Measurements from ENCODE around the gene ATP6V0A4. TPM values are rescaled to one million over a fixed set of nuclear protein-coding genes. Genes with fewer than 3 reads are reported as not detected.
"Not testable (repeated sequence)": the region's sequence is repeated elsewhere in the genome, so short reads cannot be mapped to it uniquely, and the experiment has no call there.

ATP6V0A4 gene
- total and polyA plus RNA-seq, 2 experiments from 2014 or later = not detected

- no peak for TF ChIP-seq CTCF (IDR thresholded peaks at IDR 0.05; ENCODE audit: low read depth, low read length)
- Histone ChIP-seq H3K36me3 (no peaks in the 10 kb centered on the region), H3K27me3 (no peaks in the 10 kb centered on the region), H3K4me1 (ENCODE audit: low read depth) (no peaks in the 10 kb centered on the region), H3K27ac (no peak overlapping the region), H3K4me3 (no peak overlapping the region), H3K9me3 (ENCODE audit: low read depth) (no peaks in the 10 kb centered on the region)
- DNase-seq (ENCODE audit: low read depth in 1 of 2, low spot score in 1 of 2) = no peak
Observed at GRCh38 chr7:138816650-138817049, 18.7 kb upstream of the ATP6V0A4 start.

- peak in 1 of 2 donors; percentile 5 for DNase-seq (ENCODE audit: low read depth in 1 of 2, low spot score in 1 of 2)
- H3K4me1 ChIP-seq (ENCODE audit: low read depth) = no peaks in the 10 kb centered on the region
- no peak for TF ChIP-seq CTCF (IDR thresholded peaks at IDR 0.05; ENCODE audit: low read depth, low read length)
- H3K9me3 ChIP-seq (ENCODE audit: low read depth) = no peaks in the 10 kb centered on the region
- H3K36me3 ChIP-seq = no peaks in the 10 kb centered on the region
- no peak overlapping the region for H3K27ac ChIP-seq
- no peak overlapping the region for H3K4me3 ChIP-seq
- no peaks in the 10 kb centered on the region for H3K27me3 ChIP-seq
Observed at GRCh38 chr7:138814816-138815332, 16.9 kb upstream of the ATP6V0A4 start.

- TF ChIP-seq CTCF (IDR thresholded peaks at IDR 0.05; ENCODE audit: low read depth, low read length) = no peak
- Histone ChIP-seq H3K4me3 (no peak overlapping the region), H3K27me3 (no peaks in the 10 kb centered on the region), H3K9me3 (ENCODE audit: low read depth) (no peaks in the 10 kb centered on the region), H3K4me1 (ENCODE audit: low read depth) (no peaks in the 10 kb centered on the region), H3K27ac (no peak overlapping the region), H3K36me3 (no peaks in the 10 kb centered on the region)
- DNase-seq (ENCODE audit: low read depth in 1 of 2, low spot score in 1 of 2) = no peak
Observed at GRCh38 chr7:138813945-138814344, 15.9 kb upstream of the ATP6V0A4 start.

GRCh38 chr7:138811327-138811726 lies 13.3 kb upstream of the ATP6V0A4 start:
- not testable (repeated sequence) for DNase-seq (ENCODE audit: low read depth in 1 of 2, low spot score in 1 of 2); H3K27me3 ChIP-seq; H3K4me1 ChIP-seq (ENCODE audit: low read depth); H3K4me3 ChIP-seq; H3K9me3 ChIP-seq (ENCODE audit: low read depth); H3K36me3 ChIP-seq; H3K27ac ChIP-seq

GRCh38 chr7:138809346-138809745 lies 11.3 kb upstream of the ATP6V0A4 start:
- no peak overlapping the region for H3K27ac ChIP-seq
- H3K4me3 ChIP-seq = no peak overlapping the region
- no peak for DNase-seq (ENCODE audit: low read depth in 1 of 2, low spot score in 1 of 2)
- no peaks in the 10 kb centered on the region for H3K36me3 ChIP-seq
- H3K27me3 ChIP-seq = no peaks in the 10 kb centered on the region
- H3K4me1 ChIP-seq (ENCODE audit: low read depth) = no peaks in the 10 kb centered on the region
- TF ChIP-seq CTCF (IDR thresholded peaks at IDR 0.05; ENCODE audit: low read depth, low read length) = no peak
- H3K9me3 ChIP-seq (ENCODE audit: low read depth) = no peaks in the 10 kb centered on the region

GRCh38 chr7:138804618-138805017 lies 6.6 kb upstream of the ATP6V0A4 start:
- no peak overlapping the region for H3K27ac ChIP-seq
- H3K27me3 ChIP-seq = no peaks in the 10 kb centered on the region
- DNase-seq (ENCODE audit: low read depth in 1 of 2, low spot score in 1 of 2) = no peak
- no peaks in the 10 kb centered on the region for H3K9me3 ChIP-seq (ENCODE audit: low read depth)
- H3K36me3 ChIP-seq = no peaks in the 10 kb centered on the region
- H3K4me1 ChIP-seq (ENCODE audit: low read depth) = no peaks in the 10 kb centered on the region
- TF ChIP-seq CTCF (IDR thresholded peaks at IDR 0.05; ENCODE audit: low read depth, low read length) = no peak
- H3K4me3 ChIP-seq = no peak overlapping the region
